Body of pancreas (tissue), 4 donors: ENCODE results near the gene ERCC2. TPM values are rescaled to one million over a fixed set of nuclear protein-coding genes. Genes with fewer than 3 reads are reported as not detected.

Experiments
- ATAC-seq: fragments of 150-250 bp; one replicate; pipeline ENCODE4 v1.9.1; 2016
- DNase-seq, 4 donors: peaks; one replicate each; pipeline ENCODE4 v3.0.0-alpha.2; 2019
- H3K27ac ChIP-seq, 4 donors: fragments of 200-600 bp; sonication (generic); 1 replicate in 3 of 4; 2 replicates in 1 of 4; pipeline versions ENCODE4 v1.5.1 to v1.6.1; 2016 to 2019; ENCODE audit warnings: mild to moderate bottlenecking in 1 of 4, mixed read lengths in 1 of 4, moderate library complexity in 1 of 4
- H3K27me3 ChIP-seq, 2 donors: fragments of 200-600 bp; sonication (generic); one replicate each; pipeline ENCODE4 v1.6.0; 2016; ENCODE audit warnings: mild to moderate bottlenecking in 1 of 2
- H3K36me3 ChIP-seq, 2 donors: fragments of 200-600 bp; sonication (generic); replicated peaks in 1 of 2; 2 replicates each; pipeline ENCODE4 v1.5.1; 2016; ENCODE audit warnings: low read depth in 2 of 2; ENCODE audit not compliant: insufficient read depth in 1 of 2
- H3K4me1 ChIP-seq: fragments of 200-600 bp; sonication (generic); one replicate; pipeline ENCODE4 v1.6.0; 2016
- H3K4me3 ChIP-seq, 2 donors: fragments of 200-600 bp; sonication (generic); 1 replicate in 1 of 2; 2 replicates in 1 of 2; pipeline ENCODE4 v1.5.1; 2016 to 2019
- H3K9me3 ChIP-seq, 3 donors: fragments of 200-600 bp; sonication (generic); 1 replicate in 2 of 3; 2 replicates in 1 of 3; pipeline ENCODE4 v1.5.1; 2016
- POLR2A ChIP-seq, 3 donors: fragments of 450-650 bp; IDR thresholded peaks; one replicate each; pipeline ENCODE4 v1.6.1; 2016; ENCODE audit warnings: antibody characterized with exemption in 3 of 3, mild to moderate bottlenecking in 2 of 3
- WGBS, 2 donors: methylation state at CpG; one replicate each; pipeline ENCODE4 v1.1.5; 2017; 5-methylcytosine and 5-hydroxymethylcytosine counted together
- intact Hi-C: fragments of 100-400 bp; cut with DNase I; formaldehyde crosslinking; loops from one replicate; pipeline ENCODE4 v1.15.1; 2023
- total RNA-seq, 2 donors: library from RNA; depleted of rRNA; stranded (reverse); fragments of >200 nt; gene quantifications; one replicate each; pipeline ENCODE4 v1.1.0, GENCODE V29; 2016
- TF ChIP-seq, protein P1 (sequence below), 7 experiments: fragments of 450-650 bp in 4 of 7; fragments of 200-600 bp in 3 of 7; sonication (generic) in 3 of 7; IDR thresholded peaks; one replicate each; pipeline ENCODE4 v1.5.1; 2016 to 2019; ENCODE audit warnings: antibody characterized with exemption in 7 of 7

The ERCC2 gene
- total RNA-seq, 2 donors from 2014 or later = 7.8 to 29.3 TPM

GRCh38 chr19:45405435-45406225, 35.3 kb upstream of the ERCC2 start:
- H3K27me3 ChIP-seq = no peaks in the 10 kb centered on the region
- 0 to 1% methylated on average over 18 to 48 of the region's 48 CpGs for WGBS, 2 donors
- intact Hi-C loops = no loop called here
- H3K4me1 ChIP-seq = peaks cover 45% of the 10 kb centered on the region
- TF ChIP-seq, protein P1, sequence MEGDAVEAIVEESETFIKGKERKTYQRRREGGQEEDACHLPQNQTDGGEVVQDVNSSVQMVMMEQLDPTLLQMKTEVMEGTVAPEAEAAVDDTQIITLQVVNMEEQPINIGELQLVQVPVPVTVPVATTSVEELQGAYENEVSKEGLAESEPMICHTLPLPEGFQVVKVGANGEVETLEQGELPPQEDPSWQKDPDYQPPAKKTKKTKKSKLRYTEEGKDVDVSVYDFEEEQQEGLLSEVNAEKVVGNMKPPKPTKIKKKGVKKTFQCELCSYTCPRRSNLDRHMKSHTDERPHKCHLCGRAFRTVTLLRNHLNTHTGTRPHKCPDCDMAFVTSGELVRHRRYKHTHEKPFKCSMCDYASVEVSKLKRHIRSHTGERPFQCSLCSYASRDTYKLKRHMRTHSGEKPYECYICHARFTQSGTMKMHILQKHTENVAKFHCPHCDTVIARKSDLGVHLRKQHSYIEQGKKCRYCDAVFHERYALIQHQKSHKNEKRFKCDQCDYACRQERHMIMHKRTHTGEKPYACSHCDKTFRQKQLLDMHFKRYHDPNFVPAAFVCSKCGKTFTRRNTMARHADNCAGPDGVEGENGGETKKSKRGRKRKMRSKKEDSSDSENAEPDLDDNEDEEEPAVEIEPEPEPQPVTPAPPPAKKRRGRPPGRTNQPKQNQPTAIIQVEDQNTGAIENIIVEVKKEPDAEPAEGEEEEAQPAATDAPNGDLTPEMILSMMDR (IDR thresholded peaks at IDR 0.05) = peak in 1 of 7 experiments; percentile 1
- peak in 2 of 3 donors; percentile 27 to 45 for TF ChIP-seq POLR2A (IDR thresholded peaks at IDR 0.05)
- no peaks in the 10 kb centered on the region for H3K9me3 ChIP-seq
- peak overlapping the region; percentile 85 to 92 for H3K4me3 ChIP-seq
- peak; percentile 72 for ATAC-seq
- peak overlapping the region; percentile 89 to 99 (median 96) for H3K27ac ChIP-seq
- DNase-seq = peak; percentile 89 to 93 (median 91)
- no peaks in the 10 kb centered on the region for H3K36me3 ChIP-seq

- TF ChIP-seq, protein P1 (IDR thresholded peaks at IDR 0.05) = no peak
- peak; percentile 71 to 84 (median 78) for TF ChIP-seq POLR2A (IDR thresholded peaks at IDR 0.05)
- Histone ChIP-seq H3K4me1 (peaks cover 45% of the 10 kb centered on the region), H3K4me3 (peak within 1 kb of the TSS; percentile 85 to 92), H3K27ac (peak within 1 kb of the TSS; percentile 89 to 99 (median 96)), H3K36me3 (no peaks in the 10 kb centered on the region), H3K27me3 (no peaks in the 10 kb centered on the region), H3K9me3 (no peaks in the 10 kb centered on the region)
- DNase-seq (peak; percentile 95 to 97 (median 96)), ATAC-seq (peak; percentile 78)
- WGBS, 2 donors = 2 to 4% methylated on average over 11 to 46 of the region's 46 CpGs
- intact Hi-C loops = no loop called here
Observed at GRCh38 chr19:45404557-45405434, 34.4 kb upstream of the ERCC2 start, which contains the start of gene PPP1R13L. PPP1R13L (minus strand) TSS chr19:45405069; CDS start chr19:45398318, 6,751 bp downstream.

DNA sequence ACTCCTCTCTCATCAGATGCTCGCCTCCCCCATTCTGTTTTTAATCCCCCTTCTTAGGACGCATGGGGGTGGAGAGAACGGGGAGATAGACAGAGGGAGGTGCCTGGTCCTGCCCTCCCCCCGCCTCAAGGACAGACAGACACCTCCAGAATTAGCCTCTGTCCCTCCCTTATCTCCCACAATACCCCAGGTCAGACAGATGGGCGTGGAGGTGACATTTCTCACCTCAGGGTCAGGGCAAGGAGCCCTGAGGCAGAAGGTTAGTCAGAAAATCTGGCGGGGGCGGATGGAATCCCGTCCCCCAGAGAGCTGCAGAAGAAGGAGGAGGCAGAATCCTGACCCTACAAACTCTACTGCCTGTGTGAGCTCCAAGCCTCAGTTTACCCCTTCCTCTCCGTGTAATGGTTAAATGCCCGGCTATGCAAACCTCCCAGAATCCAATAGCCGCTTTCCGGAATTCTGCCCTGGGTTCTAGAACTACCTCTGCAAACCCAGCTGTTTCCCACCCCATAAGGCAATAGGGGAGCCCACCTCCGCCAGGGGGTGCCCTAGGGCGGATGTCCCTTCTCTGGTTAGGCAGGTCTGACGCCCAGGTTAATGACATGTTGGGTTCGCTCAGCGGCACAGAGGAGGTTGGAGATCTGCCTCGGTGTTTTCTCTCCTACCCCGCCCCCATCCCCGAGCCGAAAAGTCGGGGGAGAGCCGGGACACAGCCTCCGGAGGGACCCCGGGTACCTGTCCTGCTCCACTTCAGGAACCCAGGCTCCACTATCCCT, 33.6 kb upstream of the ERCC2 start:
- Histone ChIP-seq H3K4me3 (peak overlapping the region; percentile 85 to 92), H3K27me3 (no peaks in the 10 kb centered on the region), H3K9me3 (no peaks in the 10 kb centered on the region), H3K36me3 (no peaks in the 10 kb centered on the region), H3K4me1 (peaks cover 46% of the 10 kb centered on the region), H3K27ac (peak overlapping the region; percentile 89 to 99 (median 96))
- ATAC-seq (peak; percentile 12), DNase-seq (peak; percentile 76 to 84 (median 78))
- 8 to 20% methylated on average over 11 to 25 of the region's 25 CpGs for WGBS, 2 donors
- intact Hi-C loops = no loop called here
- TF ChIP-seq, protein P1 (IDR thresholded peaks at IDR 0.05) = peak; percentile 20 to 67 (median 61)
- no peak for TF ChIP-seq POLR2A (IDR thresholded peaks at IDR 0.05)

GRCh38 chr19:45403272-45403671, 32.9 kb upstream of the ERCC2 start:
- DNase-seq (no peak), ATAC-seq (no peak)
- intact Hi-C loops = no loop called here
- peak overlapping the region; percentile 41 to 96 (median 78) for H3K27ac ChIP-seq
- H3K9me3 ChIP-seq = no peaks in the 10 kb centered on the region
- no peak for TF ChIP-seq POLR2A (IDR thresholded peaks at IDR 0.05)
- TF ChIP-seq, protein P1 (IDR thresholded peaks at IDR 0.05) = no peak
- WGBS, 2 donors = 20 to 43% methylated on average over 4 of the region's 4 CpGs
- H3K36me3 ChIP-seq = no peaks in the 10 kb centered on the region
- peaks cover 51% of the 10 kb centered on the region for H3K4me1 ChIP-seq
- H3K4me3 ChIP-seq = no peak overlapping the region
- H3K27me3 ChIP-seq = no peaks in the 10 kb centered on the region
